Stomach (tissue), 9 donors: Measurements from ENCODE around the gene TMEM235. TPM values are rescaled to one million over a fixed set of nuclear protein-coding genes. Genes with fewer than 3 reads are reported as not detected.

Source experiments
- DNase-seq, 2 donors: peaks; one replicate each; pipeline versions ENCODE4 v3.0.0 to v3.0.0-alpha.2; 2013 to 2019
- H3K27ac ChIP-seq, 5 donors: fragments of 200-600 bp in 4 of 5; sonication (generic) in 4 of 5; one replicate each; pipeline ENCODE4 v1.5.1; 2013 to 2019; ENCODE audit warnings: mild to moderate bottlenecking in 1 of 5, moderate library complexity in 1 of 5
- H3K27me3 ChIP-seq, 3 donors: fragments of 200-600 bp; sonication (generic); one replicate each; pipeline ENCODE4 v1.5.1; 2017 to 2019; ENCODE audit warnings: mixed run types in 1 of 3
- H3K36me3 ChIP-seq, 4 donors: fragments of 200-600 bp; sonication (generic); 1 replicate in 3 of 4; 2 replicates in 1 of 4; pipeline ENCODE4 v1.5.1; 2016 to 2019
- H3K4me1 ChIP-seq, 4 donors: fragments of 200-600 bp; sonication (generic); one replicate each; pipeline ENCODE4 v1.5.1; 2016 to 2019
- H3K4me3 ChIP-seq, 4 donors: fragments of 200-600 bp; sonication (generic) in 3 of 4; one replicate each; pipeline ENCODE4 v1.5.1; 2016 to 2019; ENCODE audit warnings: mild to moderate bottlenecking in 1 of 4
- H3K9me3 ChIP-seq, 4 donors: fragments of 200-600 bp; sonication (generic); one replicate each; pipeline ENCODE4 v1.5.1; 2016 to 2019
- EP300 ChIP-seq: sonication (generic); formaldehyde crosslinking; IDR thresholded peaks from one replicate; pipeline ENCODE4 v1.6.1; 2017; ENCODE audit warnings: antibody characterized with exemption
- POLR2A ChIP-seq, 4 donors: fragments of 450-650 bp; IDR thresholded peaks; one replicate each; pipeline ENCODE4 v1.6.1; 2016; ENCODE audit warnings: antibody characterized with exemption in 4 of 4, control low read depth in 2 of 4, mild to moderate bottlenecking in 1 of 4, moderate library complexity in 1 of 4
- POLR2AphosphoS5 ChIP-seq, 3 donors: sonication (generic); formaldehyde crosslinking; IDR thresholded peaks; one replicate each; pipeline ENCODE4 v1.6.1; 2016; ENCODE audit warnings: antibody characterized with exemption in 3 of 3
- WGBS, 5 donors: extraction: QIAGEN DNeasy Blood & Tissue Kit in 3 of 5; methylation state at CpG; one replicate each; pipeline versions ENCODE4 v1.1.5 to v1.1.7; 2013 to 2018; 5-methylcytosine and 5-hydroxymethylcytosine counted together
- intact Hi-C: fragments of 100-400 bp; cut with DNase I; formaldehyde crosslinking; loops from one replicate; pipeline ENCODE4 v1.15.1; 2023; ENCODE audit warnings: low total_unique reads
- polyA plus RNA-seq, 3 donors: library from polyadenylated mRNA; stranded (reverse); fragments of 200-250 nt; gene quantifications; one replicate each; pipeline ENCODE4 v1.2.3, GENCODE V29; 2013
- total RNA-seq, 5 donors: library from RNA; depleted of rRNA; stranded (reverse); fragments of >200 nt; gene quantifications; one replicate each; pipeline versions ENCODE4 v1.1.0 to v1.2.3, GENCODE V29; 2014 to 2016
- TF ChIP-seq, protein P1 (sequence below), 7 experiments: fragments of 450-650 bp in 4 of 7; fragments of 200-600 bp in 3 of 7; sonication (generic) in 3 of 7; IDR thresholded peaks; one replicate each; pipeline ENCODE4 v1.5.1; 2016 to 2019; ENCODE audit warnings: antibody characterized with exemption in 7 of 7, control low read depth in 2 of 7, mild to moderate bottlenecking in 1 of 7
- donor health status: healthy with polysubstance abuse.
- donor health status: Bipolar disorder and iron deficiency.
- donor health status: healthy.

The TMEM235 gene
- total and polyA plus RNA-seq, 8 donors = not detected

DNA sequence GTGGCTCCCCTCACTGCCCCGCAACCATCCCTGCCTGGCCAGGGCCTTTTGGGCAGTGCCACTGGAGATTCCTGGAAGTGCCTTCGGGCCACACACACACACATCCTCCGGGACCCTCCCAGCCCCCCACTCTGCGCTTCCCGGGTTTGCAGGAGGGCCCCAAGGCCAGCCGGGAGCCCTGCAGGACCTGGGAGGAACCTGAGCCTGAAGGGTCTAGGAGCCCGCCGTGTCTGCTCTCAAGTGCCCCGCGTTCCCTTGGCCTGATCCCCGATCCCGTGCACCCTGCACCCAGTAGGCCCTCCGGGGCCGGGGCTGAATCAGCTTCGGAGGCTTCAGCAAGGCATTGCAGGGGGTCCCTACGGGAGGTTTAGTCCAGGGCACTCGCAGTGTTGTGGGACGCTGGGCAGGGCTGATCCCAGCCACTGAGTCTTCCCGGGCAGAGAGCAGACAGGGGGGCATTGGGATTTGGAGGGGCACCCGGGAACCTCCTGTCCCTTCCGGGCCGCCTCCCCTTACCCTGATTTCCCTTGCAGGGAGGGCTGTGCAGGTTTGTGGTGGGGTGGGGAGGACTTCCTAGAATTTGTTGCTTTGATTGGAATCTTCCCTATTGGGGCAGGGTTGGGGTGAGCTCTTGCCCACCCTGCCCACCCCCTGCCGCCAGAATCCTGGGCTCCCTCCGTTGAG is 36.9 kb downstream of the TMEM235 start:
- peaks cover 0 to 54% (median 0%) of the 10 kb centered on the region in 3 donors for H3K27me3 ChIP-seq
- peaks cover 10 to 62% (median 35%) of the 10 kb centered on the region in 4 donors for H3K4me1 ChIP-seq
- intact Hi-C loops = no loop called here
- TF ChIP-seq, protein P1, sequence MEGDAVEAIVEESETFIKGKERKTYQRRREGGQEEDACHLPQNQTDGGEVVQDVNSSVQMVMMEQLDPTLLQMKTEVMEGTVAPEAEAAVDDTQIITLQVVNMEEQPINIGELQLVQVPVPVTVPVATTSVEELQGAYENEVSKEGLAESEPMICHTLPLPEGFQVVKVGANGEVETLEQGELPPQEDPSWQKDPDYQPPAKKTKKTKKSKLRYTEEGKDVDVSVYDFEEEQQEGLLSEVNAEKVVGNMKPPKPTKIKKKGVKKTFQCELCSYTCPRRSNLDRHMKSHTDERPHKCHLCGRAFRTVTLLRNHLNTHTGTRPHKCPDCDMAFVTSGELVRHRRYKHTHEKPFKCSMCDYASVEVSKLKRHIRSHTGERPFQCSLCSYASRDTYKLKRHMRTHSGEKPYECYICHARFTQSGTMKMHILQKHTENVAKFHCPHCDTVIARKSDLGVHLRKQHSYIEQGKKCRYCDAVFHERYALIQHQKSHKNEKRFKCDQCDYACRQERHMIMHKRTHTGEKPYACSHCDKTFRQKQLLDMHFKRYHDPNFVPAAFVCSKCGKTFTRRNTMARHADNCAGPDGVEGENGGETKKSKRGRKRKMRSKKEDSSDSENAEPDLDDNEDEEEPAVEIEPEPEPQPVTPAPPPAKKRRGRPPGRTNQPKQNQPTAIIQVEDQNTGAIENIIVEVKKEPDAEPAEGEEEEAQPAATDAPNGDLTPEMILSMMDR (IDR thresholded peaks at IDR 0.05) = no peak
- TF ChIP-seq POLR2AphosphoS5 (IDR thresholded peaks at IDR 0.05) (no peak), POLR2A (IDR thresholded peaks at IDR 0.05) (no peak), EP300 (no peak)
- H3K4me3 ChIP-seq = no peak overlapping the region
- WGBS, 5 donors = 64 to 81% (median 71%) methylated on average over 13 to 24 of the region's 24 CpGs
- no peak overlapping the region for H3K27ac ChIP-seq
- DNase-seq = no peak
- no peaks in the 10 kb centered on the region for H3K9me3 ChIP-seq
- H3K36me3 ChIP-seq = no peaks in the 10 kb centered on the region

DNA sequence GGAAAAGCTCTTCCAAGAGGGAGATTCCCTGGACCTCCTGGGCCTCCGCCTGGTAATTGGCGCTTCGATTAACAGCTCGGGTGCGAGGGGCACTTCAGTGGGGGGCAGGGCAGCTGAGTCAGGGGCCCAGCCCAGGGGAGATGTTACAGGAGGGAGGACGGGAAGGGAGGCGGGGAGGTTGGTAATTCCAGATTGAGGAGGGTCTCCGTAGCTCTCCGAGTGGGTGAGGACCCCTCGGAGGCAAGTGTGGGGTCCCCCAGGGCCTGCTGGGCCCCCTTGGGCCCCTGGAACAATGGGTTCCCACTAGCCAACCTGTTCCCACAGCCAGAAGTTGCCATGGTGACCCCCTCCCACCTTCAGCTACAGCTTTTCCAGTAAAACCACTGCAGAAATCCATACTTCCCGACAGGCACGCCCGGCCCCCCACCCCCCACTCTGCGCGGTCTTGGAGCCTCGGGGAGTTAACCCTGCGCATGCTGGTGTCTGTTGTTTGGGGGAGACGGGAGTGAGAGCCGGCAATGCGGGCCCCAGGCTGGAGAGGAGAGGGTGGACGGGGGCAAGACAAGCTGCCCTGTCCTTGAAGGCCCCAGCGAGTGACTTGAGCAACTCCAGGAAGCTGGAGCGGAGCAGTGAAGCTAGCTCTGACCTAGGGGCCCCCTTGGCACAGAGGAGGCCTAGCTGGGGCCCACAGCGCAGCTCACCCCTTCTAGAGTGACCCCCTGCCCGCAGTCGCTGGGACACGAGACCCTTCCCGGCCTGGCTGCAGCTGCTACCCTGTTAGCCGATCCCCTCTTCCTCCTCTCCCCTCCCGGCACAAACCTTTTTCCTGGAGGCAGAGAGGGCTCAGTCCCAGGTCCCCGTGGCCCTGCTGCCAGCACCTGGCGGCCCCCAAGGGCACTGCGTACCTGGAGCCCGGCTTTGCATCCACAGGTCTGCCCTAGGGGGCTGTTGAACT is 37.8 kb downstream of the TMEM235 start:
- Histone ChIP-seq H3K27me3 (peaks cover 0 to 55% (median 0%) of the 10 kb centered on the region in 3 donors), H3K9me3 (no peaks in the 10 kb centered on the region), H3K4me1 (peaks cover 10 to 54% (median 28%) of the 10 kb centered on the region in 4 donors), H3K27ac (no peak overlapping the region), H3K36me3 (no peaks in the 10 kb centered on the region), H3K4me3 (peak overlapping the region in 1 of 4 donors; percentile 5)
- 45 to 56% (median 50%) methylated on average over 30 to 34 of the region's 34 CpGs for WGBS, 5 donors
- intact Hi-C loops = no loop called here
- TF ChIP-seq EP300 = no peak
- DNase-seq = peak in 1 of 2 donors; percentile 78

DNA sequence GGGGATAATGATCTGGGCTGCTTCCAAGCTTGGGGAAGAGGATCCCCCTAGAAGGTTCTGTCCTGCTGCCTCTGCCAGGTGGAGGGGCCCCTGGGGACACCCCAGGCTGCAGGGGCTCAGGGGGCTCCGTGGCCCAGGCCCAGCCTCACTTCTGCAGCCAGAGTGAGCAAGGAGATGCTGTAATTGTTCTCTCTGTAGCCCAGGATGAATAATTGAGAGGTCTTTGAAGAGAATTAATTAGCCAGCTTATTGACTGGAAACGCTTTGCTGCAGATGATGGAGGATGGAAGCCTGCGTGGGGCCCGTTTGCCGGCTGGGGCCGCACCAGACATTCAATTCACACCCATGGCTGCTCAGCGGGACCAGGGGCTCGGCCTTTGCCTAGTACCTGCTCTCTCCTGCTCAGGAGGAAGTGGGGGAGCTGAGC is 38.5 kb downstream of the TMEM235 start:
- no peak for TF ChIP-seq EP300
- TF ChIP-seq, protein P1 (IDR thresholded peaks at IDR 0.05) = no peak
- no peak for TF ChIP-seq POLR2AphosphoS5 (IDR thresholded peaks at IDR 0.05)
- TF ChIP-seq POLR2A (IDR thresholded peaks at IDR 0.05) = no peak
- intact Hi-C loops = no loop called here
- WGBS, 5 donors = 86 to 89% (median 86%) methylated on average over 8 of the region's 8 CpGs
- peaks cover 10 to 54% (median 28%) of the 10 kb centered on the region in 4 donors for H3K4me1 ChIP-seq
- H3K4me3 ChIP-seq = no peak overlapping the region
- DNase-seq = no peak
- no peaks in the 10 kb centered on the region for H3K36me3 ChIP-seq
- H3K27ac ChIP-seq = no peak overlapping the region
- H3K27me3 ChIP-seq = peaks cover 0 to 55% (median 0%) of the 10 kb centered on the region in 3 donors
- H3K9me3 ChIP-seq = no peaks in the 10 kb centered on the region

DNA sequence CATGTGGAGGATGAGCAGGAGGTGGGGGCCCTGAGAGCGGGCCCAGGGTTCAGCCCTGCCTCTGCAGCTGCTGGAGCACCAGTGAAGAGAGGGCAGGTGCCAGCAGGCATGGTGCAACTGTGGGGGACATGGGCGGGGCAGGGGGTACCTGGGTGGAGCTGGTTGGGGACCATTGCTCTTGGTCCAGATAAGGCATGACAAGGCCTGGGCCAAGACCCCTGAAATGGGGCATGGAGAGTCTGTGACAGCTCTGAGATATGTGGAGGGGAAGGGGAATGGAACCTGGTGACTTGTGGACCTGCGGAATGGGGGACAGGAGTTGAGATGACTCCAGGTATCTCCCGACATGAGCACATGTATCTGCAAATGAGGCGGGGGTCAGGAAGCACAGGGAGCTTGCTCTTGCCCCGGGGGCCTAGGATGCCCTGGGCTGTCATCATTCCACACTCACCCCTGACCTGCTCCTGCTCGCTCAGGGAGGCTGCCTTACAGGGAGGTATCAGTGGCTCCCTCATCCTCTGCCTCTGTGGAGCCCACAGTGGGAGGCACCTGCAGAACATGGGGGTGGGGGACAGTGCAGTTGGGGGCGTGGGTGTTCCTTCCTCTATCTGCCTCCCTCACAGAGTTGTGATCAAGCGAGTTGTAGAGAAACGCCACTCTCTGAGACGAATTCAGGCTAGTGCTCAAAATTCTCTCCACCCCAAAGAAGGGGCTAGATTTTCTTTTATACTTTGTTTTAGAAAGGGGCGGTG is 40.2 kb downstream of the TMEM235 start:
- intact Hi-C loops = no loop called here
- no peak for DNase-seq
- no peak overlapping the region for H3K4me3 ChIP-seq
- peaks cover 0 to 39% (median 18%) of the 10 kb centered on the region in 4 donors for H3K4me1 ChIP-seq
- no peaks in the 10 kb centered on the region for H3K9me3 ChIP-seq
- 59 to 77% (median 66%) methylated on average over 12 of the region's 12 CpGs for WGBS, 5 donors
- TF ChIP-seq POLR2AphosphoS5 (IDR thresholded peaks at IDR 0.05) (no peak), EP300 (no peak), POLR2A (IDR thresholded peaks at IDR 0.05) (no peak)
- TF ChIP-seq, protein P1 (IDR thresholded peaks at IDR 0.05) = no peak
- H3K36me3 ChIP-seq = no peaks in the 10 kb centered on the region
- H3K27ac ChIP-seq = no peak overlapping the region
- H3K27me3 ChIP-seq = peaks cover 0 to 55% (median 0%) of the 10 kb centered on the region in 3 donors
